IPS-20b (cell line): ENCODE data around the gene NPFF.

Experiments
- H3K27ac ChIP-seq: one replicate; pipeline ENCODE4 v1.5.1; 2013; ENCODE audit warnings: low read length
- H3K27me3 ChIP-seq: 2 replicates; pipeline ENCODE4 v1.6.1; 2013; ENCODE audit warnings: mild to moderate bottlenecking, low read length, inconsistent platforms; ENCODE audit not compliant: insufficient read depth
- H3K36me3 ChIP-seq: 2 replicates; pipeline ENCODE4 v1.6.1; 2013; ENCODE audit warnings: low read depth, mild to moderate bottlenecking, inconsistent platforms, low read length, moderate library complexity; ENCODE audit not compliant: insufficient read depth
- H3K4me1 ChIP-seq: 2 replicates; pipeline ENCODE4 v1.6.1; 2013; ENCODE audit warnings: mild to moderate bottlenecking, control low read depth, inconsistent platforms, low read length, moderate library complexity; ENCODE audit not compliant: insufficient read depth
- H3K4me3 ChIP-seq: 2 replicates; pipeline ENCODE4 v1.5.1; 2013; ENCODE audit warnings: mild to moderate bottlenecking, low read length, inconsistent platforms
- H3K9ac ChIP-seq: 2 replicates; pipeline ENCODE4 v1.6.1; 2013; ENCODE audit warnings: low read depth, mild to moderate bottlenecking, inconsistent platforms, low read length, moderate library complexity
- H3K9me3 ChIP-seq: 2 replicates; pipeline ENCODE4 v1.6.1; 2013; ENCODE audit warnings: mild to moderate bottlenecking, low read depth, low read length, inconsistent platforms; ENCODE audit not compliant: insufficient read depth

NPFF gene

DNA sequence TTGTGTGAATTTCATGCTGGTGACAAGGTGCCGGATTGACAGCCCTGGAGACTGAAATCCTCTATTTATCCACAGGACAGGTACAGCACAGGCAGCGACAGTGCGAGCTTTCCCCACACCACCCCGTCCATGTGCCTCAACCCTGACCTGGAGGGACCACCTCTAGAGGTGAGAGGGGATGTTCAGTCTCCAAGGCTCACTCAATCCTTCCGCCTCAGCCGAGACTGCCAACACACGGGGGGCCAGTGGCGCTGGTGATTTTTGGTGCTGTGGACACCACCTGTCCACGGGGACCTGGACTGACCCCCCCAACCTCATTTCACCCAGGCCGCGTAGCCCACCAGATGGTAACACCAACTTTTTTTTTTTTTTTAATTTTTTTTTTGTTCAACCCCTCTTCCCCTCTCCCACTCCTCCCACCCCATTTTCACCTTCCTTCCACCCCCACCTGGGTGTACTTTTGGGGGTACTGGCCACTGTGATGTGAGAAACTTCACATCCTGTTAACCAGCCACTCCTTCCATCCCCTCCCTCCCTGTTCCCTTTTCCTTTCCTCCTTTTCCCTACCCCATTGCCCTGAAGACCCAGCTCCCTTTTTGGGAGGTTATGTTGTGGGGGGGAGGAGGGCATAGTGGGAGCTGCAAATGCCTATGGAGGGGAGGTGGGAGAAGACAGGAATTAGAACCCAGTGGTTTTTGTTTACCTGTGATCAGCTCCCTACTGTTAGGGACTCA lies 42.4 kb downstream of the NPFF start:
- H3K36me3 ChIP-seq = peaks cover 100% of the 10 kb centered on the region
- no peak overlapping the region for H3K27ac ChIP-seq
- H3K27me3 ChIP-seq = no peaks in the 10 kb centered on the region
- H3K9ac ChIP-seq = no peak overlapping the region
- peaks cover 8% of the 10 kb centered on the region; the same call in 1 of the 2 replicates for H3K4me1 ChIP-seq
- H3K9me3 ChIP-seq = no peaks in the 10 kb centered on the region
- H3K4me3 ChIP-seq = no peak overlapping the region

DNA sequence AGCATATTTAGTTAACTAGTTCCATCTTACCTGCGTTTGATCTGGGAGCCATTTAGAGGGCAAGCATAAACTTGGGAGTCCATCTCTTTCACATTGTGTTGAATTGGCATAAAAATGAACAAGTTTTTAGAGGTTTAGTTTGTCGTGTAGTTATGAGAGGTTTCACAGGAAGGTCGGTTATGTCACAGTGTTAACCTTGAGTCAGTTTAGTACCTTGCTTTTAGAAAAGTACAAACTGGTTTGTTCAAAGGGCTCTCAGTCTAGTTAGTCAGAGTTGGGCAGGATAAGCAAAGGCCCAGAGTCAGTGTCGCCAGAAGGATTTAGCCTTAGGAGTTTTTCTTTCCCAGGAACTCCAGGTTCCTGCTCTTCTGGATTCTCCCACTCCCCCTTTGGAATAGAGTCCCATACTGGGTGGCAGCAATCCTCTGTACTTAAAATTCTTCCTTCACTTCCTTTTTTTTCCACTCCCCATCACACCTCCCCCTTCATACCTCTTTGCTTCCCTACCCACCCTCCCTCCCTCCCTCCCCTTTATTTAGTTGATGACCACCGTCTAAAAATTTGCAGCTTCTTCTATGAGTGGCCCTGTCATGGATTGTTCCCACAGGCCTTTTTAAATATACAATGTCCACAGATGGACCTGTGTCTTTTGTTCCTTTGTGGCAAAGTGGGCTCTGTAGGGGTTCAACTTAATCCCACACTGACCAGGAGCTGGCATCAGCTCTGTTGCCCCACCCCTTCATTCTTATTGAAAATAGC lies 43.3 kb downstream of the NPFF start:
- no peak overlapping the region for H3K4me3 ChIP-seq
- no peaks in the 10 kb centered on the region for H3K27me3 ChIP-seq
- H3K4me1 ChIP-seq = peaks cover 8% of the 10 kb centered on the region; the same call in 1 of the 2 replicates
- H3K9me3 ChIP-seq = no peaks in the 10 kb centered on the region
- peaks cover 100% of the 10 kb centered on the region for H3K36me3 ChIP-seq
- no peak overlapping the region for H3K27ac ChIP-seq
- H3K9ac ChIP-seq = no peak overlapping the region

DNA sequence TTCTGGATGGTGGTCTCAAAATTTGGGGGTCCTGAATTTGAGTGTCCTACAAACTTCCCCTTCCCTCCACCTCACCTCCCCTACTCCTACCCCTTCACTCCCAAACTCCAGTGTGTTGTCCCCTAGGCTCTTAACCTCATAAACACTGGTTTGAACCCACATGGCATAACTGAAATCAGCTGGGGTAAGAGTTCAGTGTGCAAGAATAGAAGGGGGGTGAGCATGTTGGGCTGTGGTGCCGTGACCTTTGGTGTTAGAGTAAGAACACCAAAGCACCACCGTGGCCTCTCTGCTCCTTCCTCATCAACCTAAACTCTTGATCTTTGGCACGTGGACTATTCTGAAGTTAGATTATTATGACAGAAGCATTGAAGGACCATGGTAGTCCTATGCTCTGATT lies 44.3 kb downstream of the NPFF start:
- no peak overlapping the region for H3K4me3 ChIP-seq
- H3K9ac ChIP-seq = no peak overlapping the region
- H3K9me3 ChIP-seq = no peaks in the 10 kb centered on the region
- H3K36me3 ChIP-seq = peaks cover 100% of the 10 kb centered on the region
- H3K27me3 ChIP-seq = no peaks in the 10 kb centered on the region
- H3K4me1 ChIP-seq = peaks cover 8% of the 10 kb centered on the region; the same call in 1 of the 2 replicates
- H3K27ac ChIP-seq = no peak overlapping the region

DNA sequence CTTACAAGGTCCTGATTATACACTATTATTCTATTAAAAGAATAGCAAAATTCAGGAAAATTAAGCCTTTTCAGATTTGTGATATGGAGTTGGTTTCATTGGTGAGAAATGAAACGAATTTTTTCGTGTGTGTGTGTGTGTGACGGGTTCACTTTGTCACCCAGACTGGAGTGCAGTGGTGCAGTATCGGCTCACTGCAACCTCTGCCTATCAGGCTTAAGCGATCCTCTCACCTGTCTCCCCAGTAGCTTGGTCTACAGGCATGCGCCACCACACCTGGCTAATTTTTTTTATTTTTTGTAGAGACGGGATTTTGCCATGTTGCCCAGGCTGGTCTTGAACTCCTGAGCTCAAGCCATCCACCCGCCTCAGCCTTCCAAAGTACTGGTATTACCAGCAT lies 45.7 kb downstream of the NPFF start:
- no peak overlapping the region for H3K27ac ChIP-seq
- H3K4me1 ChIP-seq = peaks cover 8% of the 10 kb centered on the region; the same call in 1 of the 2 replicates
- H3K9ac ChIP-seq = no peak overlapping the region

DNA sequence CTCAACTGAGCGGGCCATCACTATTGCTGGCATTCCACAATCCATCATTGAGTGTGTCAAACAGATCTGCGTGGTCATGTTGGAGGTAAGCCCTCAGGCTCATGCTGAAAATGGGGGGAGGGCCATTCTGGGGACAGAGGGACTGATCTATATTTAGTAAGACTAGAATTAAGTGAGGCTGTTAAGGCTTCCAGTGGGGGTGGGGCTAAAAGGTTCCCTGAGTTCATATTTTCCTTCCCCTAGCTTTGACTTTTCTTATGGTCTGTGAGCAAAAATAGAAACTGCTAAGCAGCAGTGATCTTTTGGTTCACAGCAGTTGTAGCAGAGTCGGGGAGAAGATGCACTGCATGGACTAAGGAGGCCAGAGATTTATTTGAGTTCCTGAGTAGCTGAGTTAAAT lies 46.2 kb downstream of the NPFF start:
- H3K4me3 ChIP-seq = no peak overlapping the region
- H3K36me3 ChIP-seq = peaks cover 100% of the 10 kb centered on the region
- no peak overlapping the region for H3K27ac ChIP-seq
- peaks cover 8% of the 10 kb centered on the region; the same call in 1 of the 2 replicates for H3K4me1 ChIP-seq
- no peaks in the 10 kb centered on the region for H3K27me3 ChIP-seq
- no peaks in the 10 kb centered on the region for H3K9me3 ChIP-seq
- H3K9ac ChIP-seq = no peak overlapping the region

More for the DNA sequence above, 45.7 kb downstream of the NPFF start:
- H3K36me3 ChIP-seq = peaks cover 100% of the 10 kb centered on the region
- no peaks in the 10 kb centered on the region for H3K27me3 ChIP-seq
- H3K4me3 ChIP-seq = no peak overlapping the region
- no peaks in the 10 kb centered on the region for H3K9me3 ChIP-seq

DNA sequence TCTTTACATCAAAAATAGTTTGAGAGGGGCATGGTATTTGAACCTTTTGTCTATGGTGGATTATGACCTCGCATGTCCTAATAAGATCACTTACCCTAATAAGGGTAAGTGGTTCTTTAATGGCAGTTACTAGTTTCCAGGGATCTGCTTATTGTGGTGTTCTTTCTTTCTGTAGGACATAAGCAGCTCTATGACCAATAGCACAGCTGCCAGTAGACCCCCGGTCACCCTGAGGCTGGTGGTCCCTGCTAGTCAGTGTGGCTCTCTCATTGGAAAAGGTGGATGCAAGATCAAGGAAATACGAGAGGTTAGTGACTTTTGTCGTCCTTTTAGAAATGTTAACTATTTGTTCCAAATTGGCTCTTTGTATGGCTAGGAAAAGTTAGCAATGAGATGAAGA lies 48.2 kb downstream of the NPFF start:
- Histone ChIP-seq H3K27ac (no peak overlapping the region), H3K4me1 (peaks cover 8% of the 10 kb centered on the region; the same call in 1 of the 2 replicates), H3K9me3 (no peaks in the 10 kb centered on the region), H3K9ac (no peak overlapping the region), H3K36me3 (peaks cover 100% of the 10 kb centered on the region), H3K4me3 (no peak overlapping the region), H3K27me3 (no peaks in the 10 kb centered on the region)
